HEK293T (cell line): ENCODE data around the gene DYRK3.

ENCODE experiments used
- BHLHE40 ChIP-seq: fragments of 450-650 bp; IDR thresholded peaks from 2 replicates; pipeline ENCODE4 v1.6.1; 2016; ENCODE audit warnings: mild to moderate bottlenecking, moderate library complexity, borderline replicate concordance
- ELF4 ChIP-seq: fragments of 450-650 bp; IDR thresholded peaks from 2 replicates; pipeline ENCODE4 v1.6.1; 2017; ENCODE audit warnings: antibody characterized with exemption
- FOXA1 ChIP-seq: fragments of 450-650 bp; IDR thresholded peaks from 2 replicates; pipeline ENCODE4 v1.6.1; 2016; ENCODE audit warnings: mild to moderate bottlenecking
- FOXK2 ChIP-seq: fragments of 450-650 bp; IDR thresholded peaks from 2 replicates; pipeline ENCODE4 v1.6.1; 2016; ENCODE audit warnings: mild to moderate bottlenecking
- FOXM1 ChIP-seq: fragments of 450-650 bp; IDR thresholded peaks from 2 replicates; pipeline ENCODE4 v1.6.1; 2017; ENCODE audit warnings: mild to moderate bottlenecking, borderline replicate concordance
- HDGF ChIP-seq: fragments of 450-650 bp; IDR thresholded peaks from 2 replicates; pipeline ENCODE4 v1.6.1; 2017; ENCODE audit warnings: antibody characterized with exemption, borderline replicate concordance
- NFRKB ChIP-seq: fragments of 450-650 bp; IDR thresholded peaks from 2 replicates; pipeline ENCODE4 v1.6.1; 2016; ENCODE audit warnings: mild to moderate bottlenecking, moderate library complexity
- SP1 ChIP-seq: fragments of 450-650 bp; IDR thresholded peaks from 2 replicates; pipeline ENCODE4 v1.6.1; 2017
- SUZ12 ChIP-seq: fragments of 450-650 bp; IDR thresholded peaks from 2 replicates; pipeline ENCODE4 v1.6.1; 2016; ENCODE audit warnings: mild to moderate bottlenecking
- TARDBP ChIP-seq: fragments of 450-650 bp; IDR thresholded peaks from 2 replicates; pipeline ENCODE4 v1.6.1; 2016

GRCh38 chr1:206695733-206696132 lies 60.4 kb downstream of the DYRK3 start:
- no peak for TF ChIP-seq FOXM1
- TF ChIP-seq NFRKB, result no peak
- TF ChIP-seq TARDBP, result no peak
- TF ChIP-seq SP1, result no peak
- no peak for TF ChIP-seq SUZ12
- TF ChIP-seq FOXA1, result no peak
- no peak for TF ChIP-seq ELF4
- TF ChIP-seq HDGF, result no peak
- TF ChIP-seq FOXK2, result no peak
- no peak for TF ChIP-seq BHLHE40
